ENCODE measurements around the gene CARD10.

GRCh38 chr22:37497062-37497599 lies 22.1 kb downstream of the CARD10 start:
- TF ChIP-seq CTCF (conservative IDR thresholded peaks at IDR 0.05; ENCODE audit: low read length) (no peak), EZH2phosphoT487 (IDR thresholded peaks at IDR 0.05; ENCODE audit: borderline replicate concordance) (no peak)

Data from Loucy (cell line).